ENCODE results near the gene CREB5.

The CREB5 gene

GRCh38 chr7:28698840-28699239 is 286.5 kb downstream of the CREB5 start:
- no peak for DNase-seq
- H3K79me1 ChIP-seq (replicated peaks; ENCODE audit: low read length, poor library complexity, severe bottlenecking): peaks cover 19% of the 10 kb centered on the region
- H3K4me1 ChIP-seq (ENCODE audit: control insufficient read depth, insufficient read depth, low read depth, low read length): peaks cover 12% of the 10 kb centered on the region
- WGBS: 100% methylated on average over 4 of the region's 6 CpGs
- H3K14ac ChIP-seq (ENCODE audit: low read length in 2 of 2): no peak overlapping the region
- H3K27me3 ChIP-seq (ENCODE audit: control insufficient read depth in 1 of 2, insufficient read depth in 1 of 2, low read length in 2 of 2): no peaks in the 10 kb centered on the region
- no peak overlapping the region for H3K4ac ChIP-seq (ENCODE audit: low read depth in 1 of 2, low read length in 2 of 2)
- no peak overlapping the region for H2BK15ac ChIP-seq (ENCODE audit: low read depth, poor library complexity, severe bottlenecking)
- H3K18ac ChIP-seq (ENCODE audit: low read depth in 1 of 2, low read length in 2 of 2): no peak overlapping the region
- H2BK12ac ChIP-seq (ENCODE audit: low read length in 2 of 2): no peak overlapping the region
- H3K36me3 ChIP-seq (ENCODE audit: control insufficient read depth in 1 of 2, insufficient read depth in 2 of 2, low read depth in 1 of 2, low read length in 2 of 2): no peaks in the 10 kb centered on the region
- peak overlapping the region; percentile 74 for H3K9ac ChIP-seq (ENCODE audit: low read length)
- H2AFZ ChIP-seq (ENCODE audit: low read depth, low read length): no peak overlapping the region
- no peaks in the 10 kb centered on the region for H3K9me3 ChIP-seq (ENCODE audit: control insufficient read depth, low read length)
- H3K27ac ChIP-seq (ENCODE audit: low read length, poor library complexity, severe bottlenecking): no peak overlapping the region
- no peak overlapping the region for H4K91ac ChIP-seq (ENCODE audit: low read length)
- no peak overlapping the region for H3K23ac ChIP-seq (ENCODE audit: low read length in 2 of 2)
- peak overlapping the region in 1 of 2 experiments; percentile 67 for H3K4me3 ChIP-seq (ENCODE audit: insufficient read depth in 1 of 2, low read depth in 1 of 2, low read length in 2 of 2)
- H2BK5ac ChIP-seq (ENCODE audit: low read depth, low read length, poor library complexity, severe bottlenecking): no peak overlapping the region
- no peak overlapping the region for H3K4me2 ChIP-seq (ENCODE audit: low read length, poor library complexity, severe bottlenecking)
- no peak overlapping the region for H4K8ac ChIP-seq (ENCODE audit: low read length)
- H2AK5ac ChIP-seq (ENCODE audit: low read length, severe bottlenecking): no peak overlapping the region
- no peak overlapping the region for H2BK120ac ChIP-seq (ENCODE audit: low read depth, low read length)

DNA sequence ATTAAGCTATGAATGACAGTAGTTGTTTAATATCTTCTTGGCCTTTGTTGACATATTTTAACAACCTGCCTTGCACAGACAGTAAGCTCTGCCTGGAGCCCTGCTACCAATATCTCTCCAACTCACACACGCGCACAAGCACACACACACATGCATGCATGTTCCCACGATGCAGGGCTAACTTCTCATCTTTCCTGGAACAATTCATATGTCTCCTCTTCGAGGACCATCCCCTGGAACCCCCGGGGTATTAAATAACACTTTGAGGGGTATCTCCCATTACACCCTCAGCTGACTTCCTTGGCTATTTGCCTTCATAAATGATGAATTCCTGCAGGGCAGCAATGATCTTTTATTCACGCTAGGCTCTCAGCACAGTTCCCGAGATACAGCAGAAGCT is 287.8 kb downstream of the CREB5 start:
- DNase-seq: no peak
- no peak overlapping the region for H2BK12ac ChIP-seq (ENCODE audit: low read length in 2 of 2)
- H2BK15ac ChIP-seq (ENCODE audit: low read depth, poor library complexity, severe bottlenecking): no peak overlapping the region
- H2BK120ac ChIP-seq (ENCODE audit: low read depth, low read length): no peak overlapping the region
- no peak overlapping the region for H3K23ac ChIP-seq (ENCODE audit: low read length in 2 of 2)
- H3K14ac ChIP-seq (ENCODE audit: low read length in 2 of 2): no peak overlapping the region
- no peak overlapping the region for H2BK5ac ChIP-seq (ENCODE audit: low read depth, low read length, poor library complexity, severe bottlenecking)
- peaks cover 26% of the 10 kb centered on the region for H3K79me1 ChIP-seq (replicated peaks; ENCODE audit: low read length, poor library complexity, severe bottlenecking)
- H3K9ac ChIP-seq (ENCODE audit: low read length): peak overlapping the region; percentile 74
- no peak overlapping the region for H3K18ac ChIP-seq (ENCODE audit: low read depth in 1 of 2, low read length in 2 of 2)
- H3K36me3 ChIP-seq (ENCODE audit: control insufficient read depth in 1 of 2, insufficient read depth in 2 of 2, low read depth in 1 of 2, low read length in 2 of 2): peaks cover 5% of the 10 kb centered on the region in 2 experiments
- no peak overlapping the region for H2AK5ac ChIP-seq (ENCODE audit: low read length, severe bottlenecking)
- no peaks in the 10 kb centered on the region for H3K27me3 ChIP-seq (ENCODE audit: control insufficient read depth in 1 of 2, insufficient read depth in 1 of 2, low read length in 2 of 2)
- H3K4ac ChIP-seq (ENCODE audit: low read depth in 1 of 2, low read length in 2 of 2): no peak overlapping the region
- H3K27ac ChIP-seq (ENCODE audit: low read length, poor library complexity, severe bottlenecking): no peak overlapping the region
- WGBS: 95% methylated on average over 5 of the region's 7 CpGs
- H2AFZ ChIP-seq (ENCODE audit: low read depth, low read length): no peak overlapping the region
- H3K4me1 ChIP-seq (ENCODE audit: control insufficient read depth, insufficient read depth, low read depth, low read length): peaks cover 11% of the 10 kb centered on the region
- H3K9me3 ChIP-seq (ENCODE audit: control insufficient read depth, low read length): no peaks in the 10 kb centered on the region
- H4K8ac ChIP-seq (ENCODE audit: low read length): no peak overlapping the region
- no peak overlapping the region for H3K4me3 ChIP-seq (ENCODE audit: insufficient read depth in 1 of 2, low read depth in 1 of 2, low read length in 2 of 2)
- H3K4me2 ChIP-seq (ENCODE audit: low read length, poor library complexity, severe bottlenecking): no peak overlapping the region
- H4K91ac ChIP-seq (ENCODE audit: low read length): no peak overlapping the region

- H3K14ac ChIP-seq (ENCODE audit: low read length in 2 of 2): no peak overlapping the region
- H2AK5ac ChIP-seq (ENCODE audit: low read length, severe bottlenecking): no peak overlapping the region
- DNase-seq: no peak
- H3K27me3 ChIP-seq (ENCODE audit: control insufficient read depth in 1 of 2, insufficient read depth in 1 of 2, low read length in 2 of 2): no peaks in the 10 kb centered on the region
- no peak overlapping the region for H3K4me3 ChIP-seq (ENCODE audit: insufficient read depth in 1 of 2, low read depth in 1 of 2, low read length in 2 of 2)
- no peak overlapping the region for H3K18ac ChIP-seq (ENCODE audit: low read depth in 1 of 2, low read length in 2 of 2)
- no peak overlapping the region for H2AFZ ChIP-seq (ENCODE audit: low read depth, low read length)
- H3K23ac ChIP-seq (ENCODE audit: low read length in 2 of 2): no peak overlapping the region
- WGBS: 100% methylated on average over 1 of the region's 3 CpGs
- H3K79me1 ChIP-seq (replicated peaks; ENCODE audit: low read length, poor library complexity, severe bottlenecking): peaks cover 22% of the 10 kb centered on the region
- no peak overlapping the region for H4K8ac ChIP-seq (ENCODE audit: low read length)
- peaks cover 5% of the 10 kb centered on the region in 2 experiments for H3K36me3 ChIP-seq (ENCODE audit: control insufficient read depth in 1 of 2, insufficient read depth in 2 of 2, low read depth in 1 of 2, low read length in 2 of 2)
- H3K4me2 ChIP-seq (ENCODE audit: low read length, poor library complexity, severe bottlenecking): no peak overlapping the region
- H3K4me1 ChIP-seq (ENCODE audit: control insufficient read depth, insufficient read depth, low read depth, low read length): peaks cover 5% of the 10 kb centered on the region
- no peak overlapping the region for H3K27ac ChIP-seq (ENCODE audit: low read length, poor library complexity, severe bottlenecking)
- no peak overlapping the region for H3K4ac ChIP-seq (ENCODE audit: low read depth in 1 of 2, low read length in 2 of 2)
- H3K9ac ChIP-seq (ENCODE audit: low read length): peak overlapping the region; percentile 61
- H2BK5ac ChIP-seq (ENCODE audit: low read depth, low read length, poor library complexity, severe bottlenecking): no peak overlapping the region
- no peak overlapping the region for H4K91ac ChIP-seq (ENCODE audit: low read length)
- no peaks in the 10 kb centered on the region for H3K9me3 ChIP-seq (ENCODE audit: control insufficient read depth, low read length)
- H2BK120ac ChIP-seq (ENCODE audit: low read depth, low read length): no peak overlapping the region
- no peak overlapping the region for H2BK15ac ChIP-seq (ENCODE audit: low read depth, poor library complexity, severe bottlenecking)
- no peak overlapping the region for H2BK12ac ChIP-seq (ENCODE audit: low read length in 2 of 2)
Observed at GRCh38 chr7:28700790-28701203, 288.5 kb downstream of the CREB5 start.

- Histone ChIP-seq H2BK120ac (ENCODE audit: low read depth, low read length) (no peak overlapping the region), H3K18ac (ENCODE audit: low read depth in 1 of 2, low read length in 2 of 2) (no peak overlapping the region), H3K27ac (ENCODE audit: low read length, poor library complexity, severe bottlenecking) (no peak overlapping the region), H3K9ac (ENCODE audit: low read length) (peak overlapping the region; percentile 56), H3K14ac (ENCODE audit: low read length in 2 of 2) (no peak overlapping the region), H3K4me3 (ENCODE audit: insufficient read depth in 1 of 2, low read depth in 1 of 2, low read length in 2 of 2) (peak overlapping the region in 1 of 2 experiments; percentile 53), H3K23ac (ENCODE audit: low read length in 2 of 2) (no peak overlapping the region), H3K4ac (ENCODE audit: low read depth in 1 of 2, low read length in 2 of 2) (no peak overlapping the region), H2BK5ac (ENCODE audit: low read depth, low read length, poor library complexity, severe bottlenecking) (no peak overlapping the region), H4K8ac (ENCODE audit: low read length) (no peak overlapping the region), H3K4me1 (ENCODE audit: control insufficient read depth, insufficient read depth, low read depth, low read length) (peaks cover 3% of the 10 kb centered on the region), H2AK5ac (ENCODE audit: low read length, severe bottlenecking) (no peak overlapping the region), H2BK15ac (ENCODE audit: low read depth, poor library complexity, severe bottlenecking) (no peak overlapping the region), H4K91ac (ENCODE audit: low read length) (no peak overlapping the region), H2AFZ (ENCODE audit: low read depth, low read length) (no peak overlapping the region), H2BK12ac (ENCODE audit: low read length in 2 of 2) (no peak overlapping the region), H3K36me3 (ENCODE audit: control insufficient read depth in 1 of 2, insufficient read depth in 2 of 2, low read depth in 1 of 2, low read length in 2 of 2) (peaks cover 5% of the 10 kb centered on the region in 2 experiments), H3K4me2 (ENCODE audit: low read length, poor library complexity, severe bottlenecking) (no peak overlapping the region), H3K27me3 (ENCODE audit: control insufficient read depth in 1 of 2, insufficient read depth in 1 of 2, low read length in 2 of 2) (no peaks in the 10 kb centered on the region), H3K79me1 (replicated peaks; ENCODE audit: low read length, poor library complexity, severe bottlenecking) (peaks cover 17% of the 10 kb centered on the region), H3K9me3 (ENCODE audit: control insufficient read depth, low read length) (no peaks in the 10 kb centered on the region)
- DNase-seq: no peak
- WGBS: no CpG with 5 or more reads among the region's 1 CpG
Observed at GRCh38 chr7:28701731-28702130, 289.4 kb downstream of the CREB5 start.

Data from mesenchymal stem cell (in vitro differentiated cells and primary cell).